Measurements from ENCODE around the gene ADARB2.
"Not testable (repeated sequence)": the region's sequence is repeated elsewhere in the genome, so short reads cannot be mapped to it uniquely, and the experiment has no call there.

Gene ADARB2

DNA sequence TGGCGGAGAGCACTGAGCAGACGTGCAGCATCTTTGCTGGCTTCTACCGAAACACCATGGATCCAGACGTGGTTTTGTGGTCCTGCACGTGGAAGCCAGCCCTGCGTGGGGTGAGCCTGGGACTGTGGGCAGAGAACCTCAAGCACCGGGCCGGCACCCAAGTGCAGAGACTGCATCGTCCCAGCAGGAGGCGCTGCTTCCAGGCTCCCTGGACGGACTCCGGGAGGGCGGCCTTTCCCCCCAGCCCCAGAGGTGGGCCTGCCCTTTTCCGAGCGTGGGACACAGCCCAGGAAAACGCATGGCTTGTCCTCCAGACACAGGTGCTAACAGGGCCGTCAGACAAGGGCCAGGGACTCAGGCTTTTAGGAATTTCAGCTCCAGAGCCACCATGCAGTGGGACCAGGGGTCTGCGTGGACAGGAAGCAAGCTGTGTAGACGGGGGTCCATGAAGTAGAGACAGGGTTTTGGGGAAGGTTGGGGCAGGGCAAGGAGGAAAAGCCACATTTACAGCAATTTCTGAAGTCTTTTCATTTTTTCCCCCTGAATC lies 377.2 kb downstream of the ADARB2 start:
- FAIRE-seq: no peak

DNA sequence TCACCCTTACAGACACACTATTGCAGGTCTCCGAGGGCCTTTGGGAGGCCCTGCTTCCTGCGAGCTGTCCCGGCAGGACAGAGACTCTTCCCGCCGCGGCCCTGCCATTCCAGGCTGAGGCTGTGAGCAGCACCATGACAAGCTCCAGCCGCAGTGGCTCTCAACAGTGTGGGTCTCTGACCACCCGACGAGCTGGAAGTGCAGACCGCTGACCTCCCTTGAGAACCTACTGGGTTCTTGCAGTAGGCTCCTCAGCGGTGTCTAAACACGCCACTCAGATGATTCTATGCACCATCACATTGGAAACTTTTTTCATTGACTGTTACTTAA lies 377.7 kb downstream of the ADARB2 start:
- no peak for FAIRE-seq

DNA sequence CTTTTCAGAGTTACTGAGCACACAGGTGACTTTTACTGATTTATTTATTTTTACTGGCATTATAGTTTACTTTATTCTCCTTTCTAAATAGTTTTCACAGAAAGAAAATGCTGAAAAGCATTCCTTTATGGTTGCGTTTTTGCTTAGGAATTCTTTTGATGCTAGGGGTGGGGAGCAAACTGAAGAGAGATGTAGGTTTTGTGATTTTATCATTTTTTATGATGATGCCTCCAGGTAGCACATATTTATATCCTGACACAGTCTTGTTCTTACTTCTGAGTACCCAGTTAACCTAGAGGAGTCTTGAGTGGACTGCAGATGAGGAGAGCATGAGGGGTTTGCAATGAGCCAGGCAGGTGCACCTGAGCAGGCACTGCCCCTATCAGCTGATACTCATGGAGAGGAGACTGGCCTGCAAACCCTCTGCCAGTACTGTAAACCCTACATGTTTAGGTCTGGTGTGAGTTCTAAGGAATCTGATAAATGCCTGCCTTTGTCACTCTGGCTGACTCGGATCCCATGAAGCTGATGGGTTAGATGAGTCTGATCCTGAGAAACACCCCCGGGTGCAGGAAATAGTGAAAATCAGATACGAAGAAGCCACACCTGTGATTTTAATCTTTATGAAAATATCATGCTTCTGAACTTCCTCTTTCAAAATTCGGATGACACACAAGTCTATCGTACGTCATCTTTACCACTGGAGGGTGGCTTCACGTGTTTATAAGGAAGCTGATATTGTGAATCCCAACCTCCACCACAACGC lies 378.3 kb downstream of the ADARB2 start:
- FAIRE-seq: no peak

DNA sequence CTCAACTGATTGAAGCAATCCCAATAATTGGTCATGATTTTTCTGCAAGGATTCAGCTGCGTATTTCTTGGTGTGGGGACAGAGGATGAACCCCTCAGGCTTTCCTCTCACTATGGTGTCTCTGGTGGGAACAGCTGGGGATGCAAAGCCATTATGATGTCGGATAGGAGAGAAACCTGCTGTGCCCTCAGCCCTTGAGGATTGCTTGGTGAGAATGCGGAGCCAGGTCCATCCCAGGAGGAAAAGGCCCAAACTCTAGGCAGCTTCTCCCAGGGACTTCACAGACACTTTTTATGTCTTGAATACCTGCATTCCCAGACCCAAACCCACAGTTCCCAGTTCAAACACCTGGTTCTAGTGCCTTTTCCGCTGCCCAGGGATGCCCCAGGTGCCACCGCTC lies 379.2 kb downstream of the ADARB2 start:
- no peak for FAIRE-seq

DNA sequence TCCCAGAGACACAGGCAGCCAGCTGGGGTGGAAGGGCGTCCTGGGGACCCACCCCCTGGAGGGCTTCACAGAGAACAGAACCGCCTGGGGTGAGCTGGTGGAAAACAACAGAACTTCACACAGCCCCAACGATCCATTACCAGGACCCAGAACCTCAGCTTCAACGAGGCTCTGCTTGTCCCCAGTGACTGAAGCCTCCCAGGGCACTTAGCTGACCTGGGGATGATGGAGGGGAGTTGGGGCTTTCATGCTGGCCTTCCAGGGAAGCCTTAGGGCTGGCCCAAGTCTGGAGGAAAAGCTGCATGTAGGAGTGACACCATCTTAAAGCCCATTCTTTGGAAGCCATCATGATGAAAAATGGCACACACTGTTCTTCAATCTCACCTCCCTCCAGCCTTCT lies 381.0 kb downstream of the ADARB2 start:
- no peak for FAIRE-seq

DNA sequence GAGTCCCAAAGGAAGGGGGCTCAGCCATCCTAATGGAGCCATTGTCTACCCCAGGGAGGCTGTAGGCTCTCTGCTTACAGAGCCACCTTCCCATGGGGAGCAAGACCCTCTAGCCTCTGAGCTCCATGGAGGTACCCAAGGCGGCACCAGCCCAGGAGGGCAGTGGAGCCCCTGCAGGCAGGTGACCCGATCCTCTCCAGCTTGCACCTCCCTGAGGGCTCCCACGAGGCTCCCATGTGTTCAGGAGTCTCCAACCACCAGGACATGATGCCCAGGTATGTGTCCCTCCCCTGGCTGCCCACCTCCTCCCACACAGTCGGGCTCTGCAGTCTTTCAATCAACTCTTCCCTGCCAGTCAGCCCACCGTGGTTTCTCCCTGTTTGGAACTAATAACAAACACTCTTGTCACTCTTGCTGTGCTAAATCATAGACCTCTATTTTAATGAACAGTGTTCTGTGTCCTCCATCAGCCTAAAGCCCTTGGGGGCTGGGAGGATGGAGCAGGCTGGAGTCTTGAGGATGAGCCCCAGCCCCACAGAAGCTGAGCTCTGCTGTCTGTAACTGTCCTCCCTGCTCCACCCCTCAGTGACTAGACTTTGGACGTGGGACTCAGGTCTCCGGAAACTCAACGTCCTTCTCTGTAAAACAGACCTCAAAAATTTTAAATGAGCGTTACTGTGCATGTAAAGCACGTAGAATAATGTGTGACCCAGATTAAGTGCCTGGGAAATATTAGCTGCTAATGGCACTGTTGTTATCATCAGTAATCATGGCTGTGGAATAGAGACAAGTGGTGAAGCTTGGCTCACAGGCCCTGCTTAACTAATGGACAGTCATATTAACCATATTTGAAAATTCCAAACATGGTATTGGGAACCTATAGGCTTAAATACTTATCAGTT lies 382.3 kb downstream of the ADARB2 start:
- no peak for FAIRE-seq

DNA sequence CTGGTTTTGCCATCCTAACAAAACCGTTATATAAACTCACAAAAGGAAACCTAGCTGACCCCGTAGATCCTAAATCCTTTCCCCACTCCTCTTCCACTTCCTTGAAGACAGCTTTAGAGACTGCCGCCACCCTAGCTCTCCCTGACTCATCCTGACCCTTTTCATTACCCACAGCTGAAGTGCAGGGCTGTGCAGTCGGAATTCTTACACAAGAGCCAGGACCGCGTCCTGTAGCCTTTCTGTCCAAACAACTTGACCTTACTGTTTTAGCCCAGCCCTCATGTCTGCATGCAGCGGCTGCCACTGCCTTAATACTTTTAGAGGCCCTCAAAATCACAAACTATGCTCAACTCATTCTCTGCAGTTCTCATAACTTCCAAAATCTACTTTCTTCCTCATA lies 385.0 kb downstream of the ADARB2 start:
- FAIRE-seq: not testable (repeated sequence)

DNA sequence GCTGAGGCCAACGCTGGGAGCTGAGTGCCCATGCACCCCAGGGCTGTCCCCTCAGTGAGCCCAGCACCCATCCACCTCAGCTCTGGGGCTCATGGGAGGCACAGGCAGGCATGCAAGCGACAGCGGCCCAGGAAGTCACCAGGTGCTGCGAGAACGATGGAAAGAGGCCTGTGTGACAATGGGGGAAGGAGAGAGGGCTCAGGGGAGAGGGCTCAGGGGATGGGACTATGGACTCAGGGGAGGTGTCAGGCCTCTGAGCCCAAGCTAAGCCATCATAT lies 388.6 kb downstream of the ADARB2 start:
- FAIRE-seq: no peak

DNA sequence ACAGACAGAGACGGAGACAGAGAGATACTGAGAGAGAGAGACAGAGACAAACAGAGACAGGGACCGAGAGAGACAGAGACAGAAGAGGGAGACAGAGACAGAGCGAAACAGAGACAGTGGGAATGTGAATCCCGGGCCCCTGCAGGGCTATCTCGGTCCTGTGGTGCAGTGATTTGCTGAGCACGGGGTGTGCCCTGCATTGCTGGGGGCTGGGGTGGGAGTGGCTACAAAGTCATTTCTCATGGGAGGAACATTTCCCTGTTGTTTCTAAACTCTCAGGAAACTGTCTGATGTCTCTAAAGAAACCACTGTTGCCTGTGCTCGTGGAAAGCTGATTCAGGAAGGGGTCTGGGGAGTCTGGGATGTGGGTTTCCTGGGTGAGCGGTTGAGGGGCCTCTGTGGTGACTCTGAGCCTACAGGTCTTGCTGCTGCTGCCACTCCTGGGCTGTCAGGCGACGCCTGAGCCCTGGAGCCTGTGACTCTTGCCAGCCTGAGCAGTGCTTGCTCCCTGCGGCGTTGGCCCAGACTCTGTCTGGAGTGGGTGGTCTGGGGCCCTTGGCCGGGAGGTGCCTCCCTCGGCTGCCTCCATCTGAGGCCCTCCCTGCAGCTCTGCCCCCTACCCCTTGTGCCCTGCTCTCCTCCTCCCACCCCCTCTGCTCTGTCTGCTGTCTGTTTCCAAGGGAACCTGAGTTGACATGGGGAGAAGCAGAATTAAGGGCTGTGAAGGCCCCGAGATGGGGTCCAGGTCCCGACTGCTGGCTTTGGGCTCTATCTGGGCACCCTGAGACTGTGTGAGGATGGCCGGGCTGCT lies 389.2 kb downstream of the ADARB2 start:
- FAIRE-seq: no peak

DNA sequence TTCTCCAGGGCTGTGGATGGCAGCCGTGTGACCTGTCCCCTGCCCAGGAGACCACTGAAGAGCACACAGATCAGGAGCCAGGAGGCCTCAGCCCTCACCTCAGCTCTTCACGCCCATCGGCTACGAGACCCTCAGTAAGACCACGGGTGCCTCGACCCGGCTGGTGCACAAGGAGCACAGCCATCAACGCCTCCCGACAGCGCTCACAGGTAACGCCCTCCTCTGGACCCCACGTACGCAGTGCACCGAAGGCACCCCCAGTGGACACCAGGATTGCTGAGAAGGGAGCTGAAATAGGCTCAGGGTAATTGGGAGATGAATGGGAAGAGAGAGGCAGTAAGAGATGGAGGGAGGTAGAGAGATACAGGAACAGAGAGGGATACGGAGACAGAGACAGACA lies 389.8 kb downstream of the ADARB2 start:
- no peak for FAIRE-seq

DNA sequence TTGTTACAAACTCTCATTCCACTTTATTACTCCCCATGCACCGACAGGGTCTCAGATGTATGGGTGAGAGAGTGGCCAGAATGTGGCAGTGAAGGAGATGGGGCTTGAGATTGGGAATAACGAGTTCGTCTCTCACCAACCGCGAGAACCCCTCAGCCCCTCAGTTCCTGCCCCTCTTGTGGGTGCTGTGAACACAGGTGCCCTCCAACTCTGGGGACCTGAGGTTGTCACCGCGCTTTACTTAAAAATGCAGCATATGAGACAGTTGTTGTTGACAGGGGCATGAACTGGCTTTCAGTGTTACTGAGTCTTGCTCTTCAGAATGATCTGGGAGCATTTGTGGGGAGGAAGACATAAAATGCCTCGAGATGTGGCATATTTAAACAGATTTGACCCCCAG lies 391.1 kb downstream of the ADARB2 start:
- FAIRE-seq: no peak

DNA sequence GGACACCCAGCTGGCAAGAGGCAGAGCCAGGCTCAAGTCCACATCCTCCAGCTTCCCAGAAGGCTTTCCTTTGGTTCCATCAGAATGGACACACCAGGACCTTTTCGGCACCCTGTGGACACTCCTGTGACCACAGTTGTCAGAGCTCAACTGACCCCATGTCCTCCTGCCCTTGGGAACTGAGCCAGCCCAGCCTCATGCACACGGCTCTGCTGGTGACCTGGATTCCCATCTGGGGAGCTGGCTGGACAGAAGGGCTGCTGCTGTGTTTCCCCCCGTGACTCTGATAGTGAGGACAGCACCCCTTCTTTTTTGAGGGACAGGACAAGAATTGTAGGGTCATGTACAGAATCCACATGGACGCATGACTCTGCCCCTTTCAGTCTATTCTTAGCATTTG lies 392.0 kb downstream of the ADARB2 start:
- no peak for FAIRE-seq

DNA sequence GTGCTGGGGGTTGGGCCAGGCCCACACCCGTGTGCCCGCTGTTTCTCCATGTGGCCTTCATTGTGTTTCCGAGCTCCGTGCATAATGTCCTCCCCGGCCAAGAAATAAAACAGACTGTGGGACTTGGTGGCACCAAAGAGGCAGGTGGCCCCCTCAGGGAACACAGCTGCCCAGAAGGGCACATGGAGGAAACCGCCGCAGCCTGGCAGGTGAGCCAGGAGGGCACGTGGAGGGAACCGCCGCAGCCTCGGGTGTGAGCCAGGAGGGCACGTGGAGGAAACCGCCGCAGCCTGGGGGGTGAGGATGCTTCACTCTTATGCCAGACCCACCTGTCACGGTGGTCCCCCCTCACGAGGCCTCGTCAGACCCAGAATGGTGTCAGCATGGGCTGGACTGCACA lies 392.5 kb downstream of the ADARB2 start:
- FAIRE-seq: no peak

DNA sequence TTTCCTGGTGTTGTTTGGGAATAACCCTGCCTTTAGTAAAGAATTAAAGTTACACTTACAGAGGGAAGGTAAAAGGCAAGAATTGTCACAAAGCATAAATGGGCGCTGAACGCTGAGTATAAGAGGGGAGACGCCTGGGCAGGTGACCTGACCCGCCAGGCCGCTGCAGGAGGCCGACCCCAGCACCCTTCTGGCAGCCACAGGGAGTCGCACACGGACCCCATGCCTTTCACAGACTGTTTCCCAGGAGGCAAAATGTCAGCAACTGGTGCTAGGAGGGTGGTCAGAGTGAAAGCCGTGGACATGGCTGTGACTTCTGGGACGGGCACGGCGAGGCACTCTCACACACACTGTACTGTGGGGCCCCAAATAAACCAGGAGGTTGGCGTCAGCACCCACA lies 392.9 kb downstream of the ADARB2 start:
- FAIRE-seq: no peak

DNA sequence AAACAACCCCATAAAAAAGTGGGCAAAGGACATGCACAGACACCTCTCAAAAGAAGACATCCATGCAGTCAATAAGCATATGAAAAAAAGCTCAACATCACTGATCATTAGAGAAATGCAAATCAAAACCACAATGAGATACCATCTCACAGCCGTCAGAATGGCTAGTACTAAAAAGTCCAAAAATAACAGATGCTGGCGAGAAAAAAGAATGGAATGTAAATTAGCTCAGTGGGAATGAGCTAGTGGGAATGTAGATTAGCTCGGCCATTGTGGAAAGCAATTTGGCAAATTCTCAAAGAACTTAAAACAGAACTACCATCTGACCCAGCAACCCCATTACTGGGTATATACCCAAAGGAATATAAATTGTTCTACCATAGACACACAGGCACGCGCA lies 394.1 kb downstream of the ADARB2 start:
- FAIRE-seq: no peak

DNA sequence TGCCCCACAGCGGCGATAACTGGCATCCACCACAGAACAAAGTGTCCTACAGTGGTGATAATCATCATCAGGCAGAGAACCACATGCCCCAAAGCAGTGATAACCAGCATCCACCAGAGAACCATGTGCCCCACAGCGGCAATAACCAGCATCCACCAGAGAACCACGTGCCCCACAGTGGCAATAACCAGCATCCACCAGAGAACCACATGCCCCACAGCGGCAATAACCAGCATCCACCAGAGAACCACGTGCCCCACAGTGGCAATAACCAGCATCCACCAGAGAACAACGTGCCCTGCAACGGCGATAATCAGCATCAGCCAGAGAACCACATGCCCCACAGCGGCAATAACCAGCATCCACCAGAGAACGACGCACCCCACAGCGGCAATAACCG lies 396.3 kb downstream of the ADARB2 start:
- not testable (repeated sequence) for FAIRE-seq

DNA sequence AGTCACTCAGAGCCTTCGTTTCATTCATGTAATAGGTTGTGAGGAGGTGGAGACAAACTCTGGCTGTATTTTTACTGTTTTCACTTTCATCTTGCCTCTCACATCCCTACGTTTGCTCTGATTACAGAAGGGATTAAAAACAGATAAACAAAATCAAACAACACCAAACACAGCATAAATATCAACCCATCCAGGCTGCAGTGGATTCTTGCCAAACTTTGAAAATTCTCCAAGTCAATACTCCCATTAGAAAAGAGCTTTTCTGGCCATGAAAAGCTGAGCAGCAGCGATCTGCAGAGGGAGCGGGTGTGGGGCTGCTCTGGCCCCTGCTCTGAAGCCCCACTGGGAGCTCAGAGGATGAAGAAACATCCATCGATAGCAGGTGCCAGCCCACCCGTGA lies 397.9 kb downstream of the ADARB2 start:
- FAIRE-seq: no peak

DNA sequence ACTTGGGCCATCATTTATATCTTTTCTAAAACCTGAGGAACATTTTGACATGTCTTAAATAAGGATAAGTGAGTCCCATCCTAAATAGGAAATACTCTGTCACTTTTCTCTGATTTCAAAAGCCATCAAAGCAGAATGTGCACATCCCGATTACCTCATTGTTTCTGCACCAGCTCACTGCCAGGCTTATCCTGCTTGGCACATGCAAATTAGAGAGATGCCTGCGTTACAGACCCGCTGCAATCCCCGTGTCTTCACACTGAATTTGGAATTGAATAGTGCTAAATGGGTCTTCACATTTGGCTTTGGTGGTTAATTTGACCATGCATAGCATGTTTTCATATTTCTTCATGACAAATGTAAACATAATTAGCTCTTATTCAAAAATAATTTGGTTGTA lies 401.7 kb downstream of the ADARB2 start:
- no peak for FAIRE-seq

DNA sequence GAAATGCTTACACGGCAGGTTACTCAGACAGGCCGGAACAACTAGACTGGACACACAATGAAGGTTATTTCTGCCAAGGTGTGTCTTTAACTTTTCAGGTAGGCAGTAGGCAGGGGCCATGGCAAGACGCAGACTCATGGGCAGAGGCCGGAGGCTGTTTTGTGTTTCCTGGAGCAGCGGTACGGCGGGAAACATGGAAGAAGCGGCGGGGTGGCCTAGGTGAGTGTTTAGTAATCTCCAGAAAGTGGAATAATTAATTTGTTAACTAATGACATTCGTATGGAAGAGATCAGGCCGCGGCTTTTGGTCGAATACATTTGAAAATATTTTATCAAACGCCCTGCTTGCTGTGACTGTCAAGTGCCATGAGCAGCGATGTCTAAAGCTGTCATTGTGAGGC lies 403.3 kb downstream of the ADARB2 start:
- FAIRE-seq: no peak

DNA sequence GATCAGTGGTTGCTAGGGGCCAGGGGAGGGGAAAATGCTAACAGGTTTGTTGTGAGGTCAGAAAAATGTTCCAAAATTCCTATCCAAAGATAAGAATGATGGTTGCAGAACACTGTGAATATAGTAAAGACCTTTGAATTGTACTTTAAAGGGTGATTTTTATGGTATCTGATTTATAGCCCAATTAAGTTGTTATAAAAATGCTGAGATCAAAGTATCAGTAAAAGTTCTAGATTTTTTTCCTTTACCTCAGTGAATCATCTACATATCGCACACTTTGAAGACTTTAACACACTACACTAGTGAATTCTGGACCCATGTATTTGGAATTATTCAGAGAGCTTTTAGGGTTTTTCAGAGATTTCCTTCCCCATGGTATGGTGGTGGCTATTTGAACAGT lies 405.8 kb downstream of the ADARB2 start:
- FAIRE-seq: no peak

DNA sequence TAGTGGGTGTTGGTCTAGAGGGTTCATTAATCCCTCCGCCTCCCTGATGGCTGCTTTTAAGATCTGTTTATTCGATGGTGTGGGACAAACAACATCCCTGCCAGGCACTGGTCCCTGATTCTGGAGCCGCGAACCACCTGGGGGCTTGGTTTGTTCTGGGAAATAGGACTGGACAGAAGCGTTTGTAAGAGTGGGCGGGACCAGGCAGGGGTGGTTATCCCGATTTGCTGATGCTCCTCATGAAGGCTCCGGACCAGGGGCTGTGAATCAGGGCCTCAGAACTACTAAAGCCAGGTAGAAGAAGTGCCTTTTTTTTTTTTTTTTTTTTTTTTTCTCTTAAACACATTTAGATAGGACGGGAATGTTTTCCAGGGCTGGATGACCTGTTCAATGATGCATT lies 407.7 kb downstream of the ADARB2 start:
- no peak for FAIRE-seq

DNA sequence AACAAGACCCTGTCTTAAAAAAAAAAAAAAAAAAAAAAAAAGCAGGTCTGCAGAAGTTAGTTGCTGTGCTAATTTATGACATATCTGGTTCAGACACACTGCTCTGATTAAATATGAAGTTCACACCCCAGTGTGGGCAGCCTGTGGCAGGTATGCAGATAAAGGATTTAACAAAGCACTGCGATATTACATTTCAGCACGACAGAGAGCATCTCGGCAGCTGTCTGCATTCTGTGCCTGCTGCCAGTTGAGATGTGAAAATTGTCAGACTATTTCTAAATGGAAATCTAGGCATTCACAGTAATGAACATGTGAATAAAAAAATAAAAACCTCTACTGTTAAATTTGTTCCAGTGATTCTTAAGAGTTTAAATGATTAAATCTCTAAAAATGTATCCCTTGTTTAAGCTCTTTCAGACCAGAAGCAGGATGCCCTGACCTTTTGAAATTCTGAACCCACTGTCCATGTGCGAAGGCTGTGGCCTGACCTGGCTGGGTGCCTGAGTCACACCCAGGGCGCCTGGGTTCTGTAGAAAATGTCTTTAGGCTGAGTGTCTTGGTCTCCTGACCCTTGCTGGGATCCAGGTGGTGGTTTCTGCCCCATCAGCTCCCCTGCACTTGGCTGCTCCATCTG lies 408.2 kb downstream of the ADARB2 start:
- FAIRE-seq: no peak
